ENCODE measurements around the gene GOLGA6L2.
"Not testable (repeated sequence)": the region's sequence is repeated elsewhere in the genome, so short reads cannot be mapped to it uniquely, and the experiment has no call there.

GOLGA6L2 gene

DNA sequence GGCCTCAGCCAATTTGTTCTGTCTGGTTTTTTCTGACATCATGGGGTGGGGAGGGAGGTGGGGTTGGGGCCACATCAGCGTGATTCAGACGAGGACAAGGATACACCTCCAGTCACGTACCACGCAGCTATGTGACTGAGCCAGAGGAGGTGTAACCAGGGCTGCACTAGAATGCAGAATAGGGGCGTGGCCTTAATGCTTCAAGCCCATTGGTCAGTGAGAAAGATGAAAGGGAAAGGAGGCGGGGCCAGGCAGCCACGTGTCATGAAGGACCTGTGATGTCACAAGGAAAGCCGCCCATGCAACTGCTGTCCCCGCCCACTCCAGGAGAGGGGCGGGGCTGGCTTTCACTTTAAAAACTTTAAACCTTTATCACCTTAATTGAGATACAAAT, at the start of gene GOLGA6L2:
Gene GOLGA6L2, minus strand, starts transcription at position 137 of the 394 bp plus-strand sequence. Its CDS starts 62 bp downstream, at position 75.
- no peak for DNase-seq

GRCh38 chr15:23484870-23485269, 37.8 kb upstream of the GOLGA6L2 start:
- no peak for DNase-seq

DNA sequence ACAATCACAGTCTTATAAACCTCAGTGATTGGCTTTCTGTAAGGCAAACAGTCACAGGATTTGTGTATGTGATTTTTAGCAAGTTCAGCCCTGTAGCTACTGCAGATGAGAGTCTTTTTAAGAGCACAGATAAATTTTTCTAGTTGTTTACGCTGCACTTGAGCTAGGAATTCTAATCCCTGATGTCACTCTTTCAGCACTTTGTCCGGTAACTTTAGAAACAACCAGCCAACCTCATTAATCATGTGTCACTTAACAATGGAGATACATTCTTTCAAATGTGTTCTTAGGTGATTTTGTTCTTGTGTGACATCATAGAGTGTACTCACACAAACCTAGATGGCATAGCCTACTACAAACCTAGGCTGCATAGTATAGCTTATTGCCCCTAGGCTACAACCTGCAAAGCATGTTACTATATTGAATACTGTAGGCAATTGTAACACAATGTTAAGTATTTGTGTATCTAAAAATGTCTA, 36.8 kb upstream of the GOLGA6L2 start:
- peak in 2 of 3 experiments; percentile 18 to 71 for DNase-seq

- no peak for DNase-seq
Observed at GRCh38 chr15:23482764-23483489, 35.9 kb upstream of the GOLGA6L2 start.

DNA sequence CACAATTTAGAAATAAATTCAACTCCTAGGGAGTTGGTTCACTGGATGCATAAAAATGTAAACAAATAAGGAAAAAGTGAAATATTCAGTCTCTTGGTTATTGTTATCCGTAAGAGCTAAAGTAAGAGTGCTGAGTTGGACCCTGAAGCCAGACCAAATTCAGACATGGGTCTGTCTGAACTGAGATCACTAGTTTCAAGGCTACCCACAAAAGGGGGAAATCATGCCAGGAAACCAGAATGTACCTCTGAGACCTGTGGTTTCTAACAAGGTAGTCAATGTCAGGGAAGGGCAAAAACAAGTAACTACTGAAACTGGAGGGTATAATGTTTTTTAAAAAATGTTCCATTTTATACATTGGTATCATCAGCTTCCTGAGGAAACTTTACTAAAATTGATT, 35.2 kb upstream of the GOLGA6L2 start:
- DNase-seq, result no peak

- DNase-seq, result no peak
Observed at GRCh38 chr15:23477920-23478319, 30.9 kb upstream of the GOLGA6L2 start.

DNA sequence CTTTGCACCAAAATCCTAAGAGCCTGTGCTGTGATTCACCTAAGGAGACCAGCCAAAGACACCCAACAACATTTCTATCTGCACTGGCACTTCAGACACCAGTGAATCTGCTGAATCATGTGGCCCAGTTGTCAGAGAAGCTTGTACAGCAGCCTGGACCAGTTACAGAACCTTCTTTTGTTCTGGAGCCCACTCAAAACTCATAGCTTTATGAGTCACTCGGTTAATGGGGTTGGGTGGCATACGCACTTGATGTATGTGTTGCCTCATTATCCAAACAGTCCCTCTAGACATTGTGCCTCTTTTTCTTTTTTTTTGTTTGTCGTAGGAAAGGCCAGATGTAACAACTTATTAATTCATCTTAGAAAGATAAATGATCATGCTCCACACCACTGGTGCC, 25.6 kb upstream of the GOLGA6L2 start:
- DNase-seq, result no peak

DNA sequence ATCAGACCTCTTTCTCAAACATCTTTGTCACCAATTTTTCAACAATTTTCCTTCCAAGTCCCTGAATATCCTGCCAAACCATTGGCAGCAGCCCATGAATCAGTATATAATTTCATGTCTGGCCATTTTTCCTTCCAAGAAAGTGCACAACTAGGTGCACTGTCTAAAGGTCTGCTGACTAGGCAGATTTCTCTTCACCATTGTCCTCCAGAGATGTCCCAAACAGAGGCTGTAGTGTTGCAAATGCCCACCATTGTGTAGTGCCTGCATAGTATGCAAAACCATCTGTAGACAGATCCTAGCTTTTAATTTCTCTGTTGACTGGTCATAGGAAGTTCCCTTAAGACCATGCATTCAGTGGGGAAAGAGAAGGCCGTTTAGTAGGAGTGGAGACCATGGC, 25.0 kb upstream of the GOLGA6L2 start:
- DNase-seq, result no peak

- DNase-seq, result peak; percentile 1 to 53 (median 7)
Observed at GRCh38 chr15:23467110-23467600, 20.1 kb upstream of the GOLGA6L2 start.

DNA sequence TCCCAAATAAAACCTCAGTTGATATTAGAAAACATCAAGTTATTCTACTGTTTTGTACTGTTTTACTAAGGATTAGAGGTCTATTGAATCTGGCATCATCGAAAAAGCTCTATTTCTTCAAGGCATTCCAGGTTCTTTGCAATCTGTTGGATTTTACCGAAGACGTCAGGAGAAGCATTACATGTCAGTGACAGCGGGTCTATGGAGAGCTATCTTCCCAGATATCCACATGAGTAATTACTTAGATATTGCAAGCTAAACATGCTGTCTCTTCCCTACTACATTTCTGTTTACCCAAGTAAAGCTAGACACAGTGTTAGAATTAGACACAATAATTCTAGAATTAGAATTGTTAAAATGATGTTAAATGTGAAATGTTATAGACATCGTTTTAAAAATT, 10.8 kb upstream of the GOLGA6L2 start:
- no peak for DNase-seq

DNA sequence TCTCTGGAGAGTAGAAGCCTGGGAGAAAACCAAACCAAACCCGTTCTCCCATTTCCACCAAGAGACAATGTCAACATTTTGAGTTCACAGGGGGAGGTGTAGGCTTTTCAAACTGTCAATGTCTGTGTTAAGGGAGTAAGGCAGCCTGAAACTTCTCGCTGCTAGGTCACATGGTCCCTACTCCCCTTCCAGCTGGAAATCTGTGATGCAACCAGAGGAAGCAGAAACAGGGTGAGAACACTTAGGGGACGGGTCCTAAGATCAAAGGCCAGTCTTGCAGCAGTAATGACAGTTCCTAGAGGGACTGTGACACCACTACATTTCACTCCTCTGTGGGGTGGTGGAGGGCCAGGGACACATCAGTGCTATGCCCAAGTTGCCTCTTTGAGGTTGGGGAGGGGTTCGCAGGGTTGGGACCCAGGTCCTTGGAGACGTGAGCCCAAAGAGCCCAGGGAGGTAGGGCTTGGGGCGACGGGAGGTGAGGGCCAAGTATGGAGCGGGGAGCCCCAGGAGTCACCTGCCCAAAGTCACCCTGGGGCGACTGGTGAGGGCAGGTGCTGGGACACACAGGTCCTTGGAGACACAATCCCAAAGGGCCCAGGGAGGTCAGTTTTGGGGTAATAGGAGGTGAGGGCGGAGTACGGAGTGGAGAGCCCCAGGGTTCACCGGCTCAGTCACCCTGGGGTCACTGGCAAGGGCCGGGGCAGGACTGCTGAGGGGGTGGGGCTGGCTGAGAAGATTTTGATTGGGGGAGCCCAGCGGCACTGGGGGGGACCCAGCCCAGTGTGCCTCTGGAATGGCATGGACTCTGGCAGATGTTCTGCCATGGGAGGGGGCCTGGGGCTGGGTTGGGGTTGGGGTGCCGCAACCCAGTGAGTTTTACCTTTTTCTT, 582 bp downstream of the GOLGA6L2 start:
- no peak for DNase-seq

DNA sequence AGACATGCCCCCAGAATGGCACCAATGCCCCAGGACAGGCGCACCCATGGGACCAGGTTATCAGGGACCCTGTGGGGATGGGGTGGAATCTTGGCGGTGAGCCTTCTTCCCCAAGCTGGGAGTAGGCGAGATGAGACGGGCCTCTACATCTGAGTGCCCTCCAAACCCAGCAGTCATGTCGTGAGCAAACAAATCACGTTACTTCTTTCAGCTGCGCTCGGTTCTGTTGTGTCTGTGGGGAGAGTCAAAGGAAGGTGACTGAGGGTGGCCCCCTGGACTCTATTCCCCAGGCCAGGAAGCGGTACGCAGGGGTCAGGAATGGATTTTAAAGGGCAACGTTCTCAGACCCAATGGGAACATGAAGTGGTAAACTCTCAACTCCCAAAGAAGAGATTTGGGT, 2.8 kb downstream of the GOLGA6L2 start:
- no peak for DNase-seq

DNA sequence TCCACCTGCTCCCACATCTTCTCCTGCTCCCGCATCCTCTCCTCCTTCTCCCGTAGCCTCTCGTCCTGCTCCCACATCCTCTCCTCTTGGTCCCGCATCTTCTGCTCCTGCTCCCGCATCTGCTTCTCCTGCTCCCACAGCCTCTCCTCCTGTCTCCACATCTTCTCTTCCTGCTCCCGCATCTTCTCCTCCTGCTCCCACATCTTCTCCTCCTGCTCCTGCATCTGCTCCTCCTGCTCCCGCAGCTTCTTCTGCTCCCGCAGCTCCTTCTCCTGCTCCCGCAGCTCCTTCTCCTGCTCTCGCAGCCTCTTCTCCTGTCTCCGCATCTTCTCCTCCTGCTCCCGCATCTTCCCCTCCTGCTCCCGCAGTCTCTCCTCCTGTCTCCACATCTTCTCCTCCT, 5.8 kb downstream of the GOLGA6L2 start:
- no peak for DNase-seq

DNA sequence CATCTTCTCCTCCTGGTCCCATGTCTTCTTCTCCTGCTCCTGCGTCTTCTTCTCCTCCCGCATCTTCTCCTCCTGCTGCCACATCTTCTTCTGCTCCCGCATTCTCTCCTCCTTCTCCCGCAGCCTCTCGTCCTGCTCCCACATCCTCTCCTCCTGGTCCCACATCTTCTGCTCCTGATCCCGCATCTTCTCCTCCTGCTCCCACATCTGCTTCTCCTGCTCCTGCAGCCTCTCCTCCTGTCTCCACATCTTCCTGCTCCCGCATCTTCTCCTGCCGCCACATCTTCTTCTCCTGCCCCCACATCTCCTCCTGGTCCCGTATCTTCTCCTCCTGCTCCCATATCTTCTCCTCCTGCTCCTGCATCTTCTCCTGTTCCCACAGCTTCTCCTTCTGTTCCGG, 6.4 kb downstream of the GOLGA6L2 start:
- no peak for DNase-seq

GRCh38 chr15:23439513-23439912, 7.5 kb downstream of the GOLGA6L2 start:
- DNase-seq, result no peak

GRCh38 chr15:23438816-23439466, 8.1 kb downstream of the GOLGA6L2 start:
- DNase-seq, result no peak

DNA sequence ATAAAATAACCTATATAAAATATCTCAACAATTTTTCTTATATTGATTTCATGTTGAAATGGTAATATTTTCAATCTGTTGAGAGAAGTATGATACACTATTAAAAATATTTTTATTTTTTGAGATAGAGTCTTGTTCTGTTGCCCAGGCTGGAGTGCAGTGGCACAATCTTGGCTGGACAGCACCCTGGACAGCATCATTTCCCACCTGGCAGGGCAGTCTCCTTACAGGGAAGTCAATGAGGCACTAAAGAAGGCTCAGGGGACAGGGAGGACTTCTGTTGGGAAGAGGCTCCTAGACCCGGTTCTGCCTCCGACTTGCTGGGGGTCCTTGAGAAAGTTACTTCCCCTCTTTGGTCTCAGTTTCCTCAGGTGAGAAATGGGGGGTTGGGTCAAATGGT, 9.4 kb downstream of the GOLGA6L2 start:
- DNase-seq, result no peak

DNA sequence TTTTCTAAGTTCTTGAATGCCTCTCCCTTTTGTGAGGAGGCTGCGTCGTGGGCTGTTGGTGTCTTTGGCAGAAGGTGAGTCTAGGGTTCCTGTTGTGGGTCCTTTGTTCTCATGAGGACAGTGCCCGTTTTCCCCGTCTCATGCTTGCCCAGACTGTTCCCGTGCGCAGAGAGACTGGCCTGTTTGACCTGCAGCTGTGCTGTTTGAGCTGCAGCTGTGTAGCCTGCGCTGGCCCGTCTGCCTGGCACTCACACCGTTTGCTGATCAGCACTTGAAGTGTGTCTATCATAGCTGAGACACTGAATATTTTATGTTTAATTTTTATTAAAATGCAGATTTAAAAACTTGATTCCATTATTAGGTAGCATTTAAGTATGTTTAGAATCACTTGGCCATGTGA, 9.9 kb downstream of the GOLGA6L2 start:
- peak in 1 of 3 experiments; percentile 12 for DNase-seq

DNA sequence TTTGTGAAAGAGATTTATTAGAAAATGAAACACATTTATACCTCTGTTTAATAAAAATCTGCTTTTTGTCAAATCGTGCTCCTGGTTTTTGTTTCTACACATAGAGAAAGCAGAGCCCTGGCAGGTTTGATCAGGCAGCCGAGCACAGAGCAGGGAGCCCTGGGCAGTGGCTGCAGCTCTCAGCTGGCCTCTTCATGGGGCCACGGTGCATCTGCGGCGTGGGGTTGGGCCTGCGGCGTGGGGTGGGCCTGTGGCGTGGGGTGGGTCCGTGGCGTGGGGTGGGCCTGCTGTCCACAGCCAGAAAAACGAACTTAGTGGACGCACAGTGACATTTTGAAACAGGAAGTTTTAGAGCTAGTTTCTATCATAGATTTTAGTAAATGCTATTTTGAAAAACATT, 10.6 kb downstream of the GOLGA6L2 start:
- DNase-seq, result no peak

DNA sequence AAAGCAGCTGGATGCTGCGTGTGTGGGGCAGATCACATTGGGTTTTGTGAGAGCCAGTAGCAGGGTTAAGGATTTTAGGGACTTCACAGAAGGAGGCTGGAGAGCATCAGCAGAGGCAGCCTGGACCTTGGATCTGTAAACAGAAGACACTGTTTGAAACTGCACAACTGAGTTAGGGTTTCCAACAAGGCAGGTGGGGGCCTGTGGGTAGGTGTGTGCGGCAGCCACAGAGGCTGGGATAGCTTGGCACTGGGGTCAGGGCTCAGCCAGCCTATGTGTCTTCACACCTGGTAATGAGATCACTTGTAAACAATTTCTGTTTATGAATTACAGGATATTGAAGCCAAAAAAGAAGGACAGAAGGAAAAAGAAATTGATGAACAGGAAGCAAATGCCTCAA, 12.3 kb downstream of the GOLGA6L2 start:
- not testable (repeated sequence) for DNase-seq

DNA sequence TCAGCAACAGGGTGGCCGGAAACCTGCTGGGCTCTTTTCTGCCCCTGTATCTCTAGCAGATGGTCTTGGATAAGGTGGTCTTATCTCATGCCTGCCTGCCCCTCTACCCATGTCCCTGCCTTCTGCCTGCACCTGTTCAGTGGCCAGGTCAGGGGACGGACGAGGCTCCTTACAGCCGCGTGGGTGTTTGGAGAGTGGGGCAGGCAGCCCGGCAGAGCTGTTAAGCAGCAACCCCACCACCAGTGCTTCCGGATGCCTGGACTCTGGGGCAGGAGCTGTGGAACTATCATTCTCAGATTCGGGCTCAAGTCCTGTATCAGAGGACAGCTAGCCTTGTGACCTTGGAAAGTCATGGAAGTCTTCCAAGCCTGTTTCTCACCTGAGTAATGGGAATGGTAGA, 21.7 kb downstream of the GOLGA6L2 start:
- DNase-seq, result not testable (repeated sequence)

GRCh38 chr15:23424111-23424904, 22.7 kb downstream of the GOLGA6L2 start:
- no peak for DNase-seq
